GM19438 (cell line): ENCODE measurements around the gene CAMTA1.

Experiments
- ATAC-seq: cut with Tn5 transposase; IDR thresholded peaks from one replicate; pipeline ENCODE4 v1.9.1; 2021; ENCODE audit warnings: low read depth; ENCODE audit not compliant: unreplicated experiment

Gene CAMTA1

DNA sequence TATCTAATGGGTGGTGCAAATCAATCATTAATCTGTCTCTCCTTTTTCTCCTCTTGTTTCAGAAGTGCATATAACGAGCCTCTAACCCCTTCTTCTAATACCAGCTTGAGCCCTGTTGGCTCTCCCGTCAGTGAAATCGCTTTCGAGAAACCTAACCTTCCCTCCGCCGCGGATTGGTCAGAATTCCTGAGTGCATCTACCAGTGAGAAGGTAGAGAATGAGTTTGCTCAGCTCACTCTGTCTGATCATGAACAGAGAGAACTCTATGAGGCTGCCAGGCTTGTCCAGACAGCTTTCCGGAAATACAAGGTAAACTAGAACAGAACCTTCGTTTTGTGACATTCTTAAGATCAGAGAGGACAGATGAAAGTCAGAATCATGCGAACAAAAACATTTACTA is 960.5 kb downstream of the CAMTA1 start:
- no peak for ATAC-seq

DNA sequence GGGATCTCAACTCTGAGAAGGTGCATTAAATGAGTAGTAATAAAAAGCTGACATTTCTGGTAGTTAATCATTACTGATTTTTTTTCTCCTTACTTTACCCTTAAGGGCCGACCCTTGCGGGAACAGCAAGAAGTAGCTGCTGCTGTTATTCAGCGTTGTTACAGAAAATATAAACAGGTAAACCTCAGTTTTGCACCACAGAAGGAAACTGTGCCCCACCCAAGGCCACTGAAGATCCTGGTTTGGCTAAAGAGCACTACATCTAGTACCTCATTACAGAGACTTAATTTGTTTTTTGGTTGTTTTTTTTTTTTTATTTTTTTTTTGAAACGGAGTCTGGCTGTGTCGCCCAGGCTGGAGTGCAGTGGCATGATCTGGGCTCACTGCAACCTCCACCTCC is 962.4 kb downstream of the CAMTA1 start:
- ATAC-seq, result no peak

DNA sequence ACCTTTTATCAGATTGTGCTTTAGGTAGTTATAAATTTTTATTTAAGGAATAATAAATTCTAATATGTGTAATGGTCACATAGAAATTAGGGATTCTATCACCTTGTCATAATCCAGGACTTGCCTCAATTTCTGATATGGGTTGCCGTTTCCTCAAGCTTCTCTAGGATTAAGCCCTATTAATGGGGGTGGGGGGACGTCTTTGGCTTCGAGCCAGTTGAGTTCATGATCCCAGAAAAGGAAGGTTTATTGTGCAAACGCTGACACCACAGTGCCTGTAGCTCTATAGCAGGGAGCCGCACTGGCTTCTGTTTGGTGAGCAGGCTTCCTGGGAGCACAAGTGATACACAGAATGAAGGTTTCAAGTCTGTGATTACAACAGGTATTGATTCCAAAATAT is 963.9 kb downstream of the CAMTA1 start:
- no peak for ATAC-seq

DNA sequence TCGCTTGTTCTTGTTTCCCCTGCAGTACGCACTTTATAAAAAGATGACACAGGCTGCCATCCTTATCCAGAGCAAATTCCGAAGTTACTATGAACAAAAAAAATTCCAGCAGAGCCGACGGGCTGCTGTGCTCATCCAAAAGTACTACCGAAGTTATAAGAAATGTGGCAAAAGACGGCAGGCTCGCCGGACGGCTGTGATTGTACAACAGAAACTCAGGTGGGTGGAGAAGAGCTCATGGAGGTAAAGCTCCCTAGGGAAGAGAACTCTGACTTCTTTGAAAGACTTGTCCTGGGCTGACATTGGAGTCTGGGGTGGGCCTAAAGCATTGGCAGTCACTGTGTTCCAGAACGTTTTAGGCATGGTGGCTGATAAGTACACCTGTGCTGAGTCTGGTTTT is 965.9 kb downstream of the CAMTA1 start:
- ATAC-seq, result no peak

DNA sequence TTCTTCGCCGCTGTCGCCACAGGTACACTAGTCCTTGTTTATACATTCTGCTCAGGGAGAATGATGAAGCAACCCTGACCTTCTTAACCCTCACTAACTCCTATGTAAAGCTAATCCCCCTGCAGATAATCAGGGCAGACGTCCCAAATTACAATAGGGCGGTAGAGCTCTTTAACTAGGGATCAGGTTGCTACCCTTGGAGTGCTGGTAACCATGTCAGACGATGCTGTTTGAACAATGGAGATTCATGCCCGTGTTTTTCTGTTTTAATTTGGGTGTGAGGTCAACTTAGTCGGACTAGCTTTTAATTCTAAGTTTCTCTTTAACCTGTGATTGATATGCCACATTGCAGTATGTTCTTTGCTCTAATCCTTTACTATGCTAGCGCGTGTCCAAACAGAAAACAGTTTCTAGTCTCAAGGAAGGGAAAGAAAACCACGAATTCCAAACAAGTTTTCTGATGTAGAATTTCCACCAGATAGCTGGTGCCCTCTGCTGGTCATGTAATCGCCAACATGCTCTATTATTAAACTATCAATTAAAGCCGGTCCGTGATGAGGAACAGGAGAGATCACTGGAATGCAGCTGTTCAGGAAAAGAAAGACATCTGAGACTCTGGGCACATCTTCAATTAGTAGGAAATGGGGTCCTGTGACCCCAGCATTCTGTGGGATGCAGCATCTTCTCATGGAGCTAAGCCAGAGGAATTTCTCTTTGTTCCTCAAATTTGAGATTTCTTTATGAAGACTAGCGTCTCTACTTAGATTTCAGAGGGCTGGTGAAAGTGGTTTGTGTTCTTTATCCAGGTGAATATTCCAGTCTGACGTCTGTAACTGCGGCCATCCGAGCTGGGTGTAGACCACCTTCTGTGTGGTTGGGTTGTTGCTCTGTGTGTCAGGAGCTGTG is 967.5 kb downstream of the CAMTA1 start:
- ATAC-seq, result no peak

DNA sequence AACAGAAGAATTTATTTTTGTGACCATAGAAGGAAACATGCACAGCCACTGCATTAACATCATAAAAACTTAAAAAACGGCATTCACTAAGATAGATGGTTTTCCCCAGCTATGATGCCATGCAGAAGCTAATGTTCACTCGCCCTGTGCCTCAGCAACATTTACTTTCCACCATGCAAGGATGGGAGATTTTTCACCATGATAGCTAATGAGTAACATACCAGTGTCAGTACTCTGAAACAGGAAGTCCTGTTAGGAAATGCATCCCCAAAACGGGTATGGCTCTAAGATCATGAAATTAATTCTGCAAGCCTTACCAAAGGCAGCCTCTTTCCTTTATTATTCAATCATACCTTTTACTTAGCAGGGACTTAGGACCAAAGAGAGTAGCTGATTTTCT is 968.4 kb downstream of the CAMTA1 start:
- ATAC-seq, result no peak

DNA sequence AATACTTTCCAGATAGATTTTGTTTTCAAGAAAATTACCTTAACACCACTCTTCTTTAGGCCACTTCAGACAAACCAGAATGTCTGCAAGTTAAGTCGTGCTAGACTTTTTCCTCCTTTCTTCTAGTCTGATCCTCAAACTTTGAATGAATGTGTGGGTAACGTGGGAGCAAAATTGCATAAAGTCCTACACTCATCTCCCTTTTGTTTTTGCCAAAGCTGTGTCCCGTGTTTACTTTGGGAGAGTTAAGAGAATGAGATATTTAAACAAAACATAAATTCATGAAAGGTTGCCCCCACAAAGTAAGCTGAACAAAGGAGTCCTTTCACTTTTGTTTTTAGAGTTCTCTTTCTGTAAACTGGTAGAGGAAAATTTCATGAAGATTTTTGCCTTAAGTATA is 969.0 kb downstream of the CAMTA1 start:
- ATAC-seq, result no peak

DNA sequence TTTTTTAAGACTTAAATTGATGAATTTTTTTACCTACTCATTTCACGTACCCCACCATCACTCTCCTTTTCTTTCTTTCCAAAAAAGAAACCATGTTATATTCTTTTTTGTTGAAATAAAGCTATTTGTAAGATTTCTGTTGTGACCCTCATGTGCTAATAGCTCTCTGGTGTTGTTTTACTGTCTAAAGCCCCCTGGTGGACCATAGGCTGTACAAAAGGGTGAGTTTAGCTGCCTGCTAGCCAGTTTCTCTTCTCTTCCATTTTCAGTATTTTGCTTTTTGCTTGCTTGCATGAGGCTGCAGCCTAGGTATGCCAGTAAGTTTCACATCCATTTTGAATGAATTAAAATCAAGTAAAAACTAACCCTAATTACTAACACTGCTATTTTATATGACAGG is 970.2 kb downstream of the CAMTA1 start:
- no peak for ATAC-seq

DNA sequence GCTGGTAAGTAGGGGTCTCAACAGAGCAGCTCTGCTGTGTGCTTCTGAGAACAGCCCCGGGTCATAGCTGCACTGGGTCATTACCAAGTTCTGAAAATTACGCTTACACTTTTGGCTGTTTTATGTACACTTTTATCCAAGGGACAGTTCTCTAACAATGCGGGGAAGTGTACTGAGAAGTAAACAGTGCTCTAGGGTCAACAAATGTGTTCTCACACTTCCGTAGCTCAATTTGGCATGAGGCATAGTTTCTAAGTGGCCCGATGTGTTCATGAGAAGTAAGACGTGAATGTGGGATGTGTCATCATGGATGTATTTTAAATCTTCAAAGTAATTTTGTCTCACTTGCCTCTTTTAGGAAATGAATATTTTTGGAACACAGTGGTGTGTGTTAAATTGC is 975.0 kb downstream of the CAMTA1 start:
- ATAC-seq, result no peak

DNA sequence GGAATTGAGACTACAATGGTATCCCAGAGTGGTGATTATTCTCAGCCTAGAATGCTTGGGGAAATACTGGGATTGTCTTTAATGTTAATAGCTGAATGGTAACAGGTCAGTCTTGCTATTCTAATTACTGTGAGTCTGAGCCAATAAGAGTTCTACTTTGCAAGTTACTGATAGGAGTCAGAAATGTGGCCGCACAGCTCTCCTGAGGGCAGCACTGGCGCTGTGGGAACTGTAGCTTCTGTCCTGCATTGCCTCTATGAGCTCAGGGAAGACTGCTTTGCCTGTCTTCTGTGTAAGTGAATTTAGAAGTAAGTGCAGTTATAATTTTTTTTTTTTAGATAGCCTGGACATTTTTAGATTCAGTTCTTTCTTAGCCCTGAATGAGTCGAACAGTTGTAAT is 975.8 kb downstream of the CAMTA1 start:
- no peak for ATAC-seq

DNA sequence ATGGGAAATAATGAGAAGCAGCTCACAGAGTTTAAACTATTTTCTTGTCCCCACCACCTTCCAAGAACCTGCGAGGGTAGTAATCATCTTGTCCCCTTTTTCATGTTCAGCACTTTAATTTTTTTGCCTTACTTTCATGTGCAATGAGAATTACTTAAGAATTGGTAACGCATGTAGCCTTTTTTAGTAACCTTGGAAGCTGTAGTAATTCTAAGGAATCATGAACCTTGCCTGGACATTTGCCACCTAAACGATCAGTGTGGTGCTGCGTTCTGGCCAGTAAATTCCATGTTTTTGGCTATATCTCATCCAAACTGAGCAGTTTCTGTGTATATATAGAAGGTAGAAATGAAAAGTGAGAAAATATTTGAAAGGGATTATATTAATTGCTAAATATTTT is 981.9 kb downstream of the CAMTA1 start:
- ATAC-seq, result no peak

DNA sequence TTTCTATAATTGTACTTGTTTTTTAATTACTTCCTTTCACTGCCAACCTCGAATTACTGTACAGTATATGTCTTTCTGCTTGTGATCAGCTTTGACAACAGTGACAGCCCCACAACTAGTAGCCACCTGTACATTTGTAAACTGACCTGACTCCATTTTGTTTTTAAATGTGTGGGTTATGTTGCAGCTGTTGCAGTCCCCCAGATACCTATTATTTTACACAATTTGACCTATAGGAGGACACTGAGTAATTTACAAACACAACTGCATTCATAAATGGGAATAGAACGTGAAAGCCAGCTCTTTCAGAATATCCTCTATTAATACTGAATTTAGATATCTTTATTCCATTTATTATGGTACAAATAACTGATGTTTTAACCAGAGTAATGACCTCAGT is 983.3 kb downstream of the CAMTA1 start:
- no peak for ATAC-seq

DNA sequence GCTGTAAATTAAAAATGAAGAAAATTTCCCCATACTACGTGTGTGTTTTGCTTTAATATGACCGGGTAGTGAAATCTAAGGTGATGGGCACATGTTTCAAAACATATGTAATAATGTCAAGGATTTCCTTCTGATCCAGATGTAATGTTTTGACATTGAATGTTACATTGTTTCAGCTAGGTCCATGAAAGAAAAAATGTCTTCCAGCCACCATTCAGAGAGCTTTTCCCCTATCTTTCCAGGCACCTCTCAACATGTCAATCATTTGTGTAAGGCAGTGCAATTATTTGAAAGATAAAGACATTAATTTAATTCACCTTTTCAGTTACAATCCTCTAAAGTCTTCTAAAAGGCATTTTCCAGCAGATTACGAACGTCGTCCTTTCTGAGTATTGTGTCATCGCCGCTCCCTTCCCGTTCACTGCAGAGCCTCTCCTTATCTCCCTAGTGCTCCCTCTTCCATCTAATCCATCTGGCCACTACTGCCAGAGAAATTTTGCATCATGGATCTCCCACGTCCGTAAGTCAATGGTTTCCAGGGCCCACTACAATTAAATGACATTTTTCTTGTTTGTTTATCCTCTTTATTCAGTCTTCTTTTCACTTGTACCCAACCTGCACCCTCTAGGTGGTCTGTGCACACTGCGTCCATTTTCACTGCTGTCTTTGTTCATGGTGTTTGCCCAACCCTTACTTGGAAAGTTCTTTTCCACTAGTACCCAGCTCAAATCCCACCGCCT is 984.6 kb downstream of the CAMTA1 start:
- no peak for ATAC-seq

DNA sequence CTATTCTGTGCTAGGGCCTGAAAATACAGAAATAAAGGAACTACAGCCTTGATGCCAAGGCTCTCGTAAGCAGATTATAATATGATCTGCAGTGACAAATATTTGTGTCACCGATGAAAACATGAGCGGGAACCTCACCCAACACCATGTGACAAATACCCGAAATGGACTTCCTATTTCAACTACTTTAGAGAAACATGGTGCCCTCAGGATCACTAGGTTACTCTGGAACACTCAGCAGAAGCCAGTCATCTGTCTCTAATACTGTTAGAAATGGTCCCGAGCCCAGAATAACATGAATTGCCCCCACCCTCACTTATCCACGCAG is 985.4 kb downstream of the CAMTA1 start:
- ATAC-seq, result peak; percentile 7

DNA sequence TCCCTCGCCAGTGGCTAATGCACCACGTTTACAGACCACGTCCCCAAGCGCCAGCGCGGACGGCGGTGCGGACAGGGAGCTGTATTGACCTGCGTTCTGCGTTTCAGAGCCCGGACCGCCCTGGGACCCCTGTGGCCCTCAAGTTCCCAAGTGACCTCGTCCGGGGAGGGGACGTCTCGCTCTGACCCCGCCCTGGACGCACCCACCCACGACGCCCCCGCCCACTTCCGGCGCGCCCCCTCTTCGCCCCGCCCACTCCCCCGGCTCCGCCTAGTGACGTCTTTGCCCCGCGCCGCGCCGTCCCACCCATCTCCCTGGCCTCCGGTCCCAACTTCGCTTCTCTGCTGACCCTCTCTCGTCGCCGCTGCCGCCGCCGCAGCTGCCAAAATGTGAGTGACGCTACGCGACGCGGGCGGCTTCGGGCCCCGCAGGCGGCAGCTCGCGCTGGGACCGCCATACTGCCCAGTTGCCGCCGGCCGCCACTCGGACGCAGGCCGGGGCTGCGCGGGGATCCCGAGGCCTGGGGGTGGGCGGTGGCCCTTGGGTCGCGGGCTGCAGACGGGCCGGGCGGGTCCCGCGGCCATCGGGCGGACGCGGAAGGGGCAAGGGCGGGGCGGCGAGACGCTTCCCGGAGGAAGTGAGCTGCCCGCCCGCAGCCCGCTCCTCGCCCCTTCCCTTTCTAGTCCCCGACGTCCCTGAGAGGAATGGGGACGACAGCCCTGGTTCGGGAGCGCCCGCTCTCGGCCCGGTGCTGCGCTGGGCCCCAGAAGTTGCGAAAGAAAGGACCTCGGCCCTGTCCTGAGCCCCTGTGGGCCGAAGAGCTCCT is 986.0 kb downstream of the CAMTA1 start, which contains the start of gene VAMP3:
TSS of gene VAMP3 (plus strand) at position 300 of the 826 bp plus-strand sequence. CDS start at position 388, 88 bp downstream.
- ATAC-seq, result peak; percentile 81

DNA sequence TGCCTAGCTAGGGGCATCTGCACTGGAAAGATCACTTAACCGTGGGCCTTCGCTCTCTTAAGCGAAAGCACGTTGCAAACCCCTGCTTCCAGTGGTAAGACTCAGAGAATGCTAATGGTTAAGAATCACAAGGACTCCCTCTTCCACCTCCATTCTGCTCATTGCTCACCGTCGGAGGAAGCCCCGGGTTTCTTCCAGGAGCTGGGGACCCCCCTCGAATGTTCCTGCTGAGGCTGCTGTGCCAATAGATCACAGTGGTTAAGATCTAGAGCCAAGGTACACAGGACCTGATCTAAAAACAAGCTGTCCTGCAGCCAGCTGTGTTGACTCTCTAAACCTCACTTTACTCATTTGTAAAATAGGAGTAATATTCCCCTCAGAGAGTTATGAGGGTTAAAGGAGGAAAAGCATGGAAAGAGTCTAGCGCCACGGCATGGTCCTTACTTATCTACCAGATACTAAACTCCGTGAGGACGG is 986.6 kb downstream of the CAMTA1 start:
- no peak for ATAC-seq

DNA sequence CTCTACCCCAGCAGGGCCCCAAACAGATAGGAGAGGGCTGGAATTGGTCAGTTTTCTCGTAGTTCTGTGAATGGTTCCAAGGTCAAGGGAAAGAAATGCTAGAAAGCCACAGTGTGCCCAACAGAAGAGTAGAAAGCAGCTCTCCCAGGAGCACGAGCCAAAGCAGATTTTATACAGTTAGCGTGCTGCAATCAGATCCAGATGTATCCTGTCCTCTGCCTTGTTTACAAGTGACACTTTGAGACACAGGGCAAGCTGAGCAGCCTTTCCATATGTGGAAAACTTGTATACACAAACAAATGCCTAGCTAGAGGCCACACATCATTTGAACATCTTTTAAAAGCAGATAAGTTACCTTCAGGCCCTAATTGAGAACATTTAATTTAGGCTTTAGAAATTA is 992.3 kb downstream of the CAMTA1 start:
- no peak for ATAC-seq

DNA sequence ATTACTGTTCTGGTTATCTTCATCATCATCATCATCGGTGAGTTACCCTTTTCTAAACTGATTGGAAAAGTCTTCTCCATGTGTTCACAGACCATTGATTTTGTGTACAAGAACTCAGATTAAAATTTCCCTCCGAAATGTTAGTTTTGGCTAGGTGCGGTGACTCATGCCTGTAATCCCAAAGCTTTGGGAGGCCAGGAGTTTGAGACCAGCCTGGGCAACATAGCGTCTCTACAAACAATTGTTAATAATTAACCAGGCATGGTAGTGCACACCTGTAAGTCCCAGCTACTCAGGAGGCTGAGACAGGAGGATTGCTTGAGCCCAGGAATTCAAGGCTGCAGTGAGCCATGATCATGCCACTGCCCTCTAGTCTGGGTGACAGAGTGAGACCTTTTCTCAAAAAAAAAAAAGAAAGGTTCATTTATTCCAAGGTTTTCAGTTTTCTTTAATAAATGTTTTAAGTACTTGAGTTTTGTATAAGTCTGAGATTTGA is 992.9 kb downstream of the CAMTA1 start:
- no peak for ATAC-seq

DNA sequence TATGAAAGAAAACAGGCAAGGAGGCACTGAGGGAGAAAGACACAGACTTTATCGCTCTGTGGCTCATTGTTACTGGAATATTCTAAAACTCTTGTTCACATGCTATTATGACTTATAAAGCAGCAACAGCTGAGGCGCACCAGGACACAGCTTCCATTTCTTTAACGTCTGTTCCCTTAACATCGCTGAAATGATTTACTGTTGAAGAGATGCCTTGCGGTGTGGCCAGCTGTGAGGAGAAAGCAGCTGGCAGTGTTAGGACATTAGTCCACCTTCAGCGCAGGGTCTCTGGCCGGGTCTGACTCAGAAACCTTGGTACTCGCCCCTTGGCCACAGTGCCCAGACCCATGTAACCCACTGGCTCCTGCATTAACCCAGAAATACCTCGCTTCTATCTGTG is 995.7 kb downstream of the CAMTA1 start:
- ATAC-seq, result no peak

DNA sequence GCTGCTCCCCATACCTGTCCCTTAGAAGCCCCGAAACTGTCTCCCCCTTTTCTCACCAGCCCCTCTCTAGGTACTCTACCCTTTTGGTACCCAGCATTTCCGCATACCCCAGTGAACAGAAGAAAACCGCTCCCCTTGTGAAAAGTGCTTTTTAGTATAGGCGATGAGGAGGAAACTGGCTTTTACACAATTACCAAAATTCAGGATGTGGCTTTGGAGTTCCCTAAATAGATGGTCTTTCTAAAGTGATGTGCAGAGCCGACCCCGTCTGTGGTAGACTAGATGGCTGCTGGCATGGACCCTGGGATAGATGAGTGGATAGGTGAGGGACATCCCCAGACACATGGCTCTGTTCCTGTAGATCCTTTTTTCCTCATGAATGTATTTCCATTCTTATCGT is 996.2 kb downstream of the CAMTA1 start:
- ATAC-seq, result no peak
